IPS-NIHi7 (cell line): ENCODE results near the gene IP6K2.
"Not testable (repeated sequence)": the region's sequence is repeated elsewhere in the genome, so short reads cannot be mapped to it uniquely, and the experiment has no call there.

Source experiments
- DNase-seq: peaks from one replicate; pipeline ENCODE4 v3.0.0; 2012; ENCODE audit warnings: mixed read lengths; ENCODE audit errors: extremely low spot score

IP6K2 gene

DNA sequence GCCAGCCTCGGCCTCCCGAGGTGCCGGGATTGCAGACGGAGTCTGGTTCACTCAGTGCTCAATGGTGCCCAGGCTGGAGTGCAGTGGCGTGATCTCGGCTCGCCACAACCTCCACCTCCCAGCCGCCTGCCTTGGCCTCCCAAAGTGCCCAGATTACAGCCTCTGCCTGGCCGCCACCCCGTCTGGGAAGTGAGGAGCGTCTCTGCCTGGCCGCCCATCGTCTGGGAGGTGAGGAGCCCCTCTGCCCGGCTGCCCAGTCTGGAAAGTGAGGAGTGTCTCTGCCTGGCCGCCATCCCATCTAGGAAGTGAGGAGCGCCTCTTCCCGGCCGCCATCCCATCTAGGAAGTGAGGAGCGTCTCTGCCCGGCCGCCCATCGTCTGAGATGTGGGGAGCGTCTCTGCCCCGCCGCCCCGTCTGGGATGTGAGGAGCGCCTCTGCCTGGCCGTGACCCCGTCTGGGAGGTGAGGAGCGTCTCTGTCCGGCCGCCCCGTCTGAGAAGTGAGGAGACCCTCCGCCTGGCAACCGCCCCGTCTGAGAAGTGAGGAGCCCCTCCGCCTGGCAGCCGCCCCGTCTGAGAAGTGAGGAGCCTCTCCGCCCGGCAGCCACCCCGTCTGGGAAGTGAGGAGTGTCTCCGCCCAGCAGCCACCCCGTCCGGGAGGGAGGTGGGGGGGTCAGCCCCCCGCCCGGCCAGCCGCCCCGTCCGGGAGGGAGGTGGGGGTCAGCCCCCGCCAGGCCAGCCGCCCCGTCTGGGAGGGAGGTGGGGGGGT is 16.9 kb upstream of the IP6K2 start:
- not testable (repeated sequence) for DNase-seq

DNA sequence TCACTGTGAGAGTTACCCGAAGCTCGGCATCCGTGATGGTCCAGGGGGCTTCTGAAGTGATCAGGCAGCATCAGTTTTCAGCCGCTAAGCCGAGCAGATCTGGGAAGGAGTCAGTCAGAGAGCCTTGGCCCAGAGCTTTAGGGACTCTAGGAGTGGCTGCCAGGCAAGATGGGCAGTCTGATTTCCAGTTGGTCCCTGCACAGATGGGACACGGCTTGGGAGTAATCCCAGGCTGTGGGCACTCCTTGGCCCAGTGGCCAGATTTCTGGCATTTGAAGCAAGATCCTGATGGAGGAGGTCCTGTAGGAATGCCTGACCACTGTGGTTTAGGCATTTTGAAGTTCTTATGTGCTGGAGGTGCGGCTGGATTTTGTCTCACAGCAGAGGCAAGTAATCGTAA is 10.5 kb upstream of the IP6K2 start:
- DNase-seq: no peak

DNA sequence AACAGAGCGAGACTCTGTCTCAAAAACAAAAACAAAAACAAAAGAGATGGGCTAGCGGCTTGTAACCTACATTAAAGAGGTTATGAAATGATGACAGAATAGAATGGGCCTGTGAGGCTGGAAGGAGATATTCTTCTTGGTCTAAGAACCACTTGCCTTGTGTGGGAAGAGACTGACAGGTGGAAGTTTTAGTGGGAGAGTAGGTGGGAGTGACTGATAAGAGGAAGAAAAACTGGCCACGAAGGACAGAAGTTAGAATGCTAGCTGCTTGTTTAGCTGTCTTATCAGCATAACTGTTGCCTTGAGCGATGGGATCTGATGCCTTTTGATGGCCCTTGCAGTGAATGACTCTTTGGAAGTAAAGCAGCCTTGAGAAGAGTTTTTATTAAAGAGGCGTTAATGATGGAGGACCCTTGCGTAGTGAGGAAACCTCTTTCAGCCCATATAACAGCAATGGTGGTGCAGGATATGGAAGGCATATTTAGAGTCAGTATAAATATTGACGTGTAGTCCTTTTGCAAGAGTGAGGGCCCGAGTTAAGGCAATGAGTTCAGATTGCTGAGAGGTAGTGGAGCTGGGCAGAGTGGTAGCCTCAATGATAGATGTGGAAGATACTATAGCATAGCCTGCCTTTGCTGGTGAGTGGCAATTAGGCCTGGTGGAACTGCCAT is 8.3 kb upstream of the IP6K2 start:
- DNase-seq: not testable (repeated sequence)

DNA sequence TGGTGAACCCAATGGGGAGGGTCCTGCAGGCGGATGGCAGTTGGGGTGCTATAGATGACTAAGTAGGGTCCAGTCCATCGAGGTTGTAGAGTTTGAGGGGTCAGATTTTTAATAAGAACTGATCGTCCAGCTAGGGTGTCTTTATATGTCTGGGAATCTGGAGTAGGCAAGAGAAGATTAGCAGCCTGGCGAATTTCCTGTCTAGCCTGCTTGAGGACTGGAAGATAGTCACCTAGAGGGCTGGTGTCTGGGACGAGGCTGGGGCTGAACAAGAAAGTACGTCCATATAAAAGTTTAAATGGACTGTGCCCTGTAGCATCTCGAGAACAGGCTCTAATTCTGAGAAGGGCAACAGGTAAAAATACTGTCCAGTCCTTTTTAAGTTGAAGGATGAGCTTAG is 6.7 kb upstream of the IP6K2 start:
- no peak for DNase-seq

DNA sequence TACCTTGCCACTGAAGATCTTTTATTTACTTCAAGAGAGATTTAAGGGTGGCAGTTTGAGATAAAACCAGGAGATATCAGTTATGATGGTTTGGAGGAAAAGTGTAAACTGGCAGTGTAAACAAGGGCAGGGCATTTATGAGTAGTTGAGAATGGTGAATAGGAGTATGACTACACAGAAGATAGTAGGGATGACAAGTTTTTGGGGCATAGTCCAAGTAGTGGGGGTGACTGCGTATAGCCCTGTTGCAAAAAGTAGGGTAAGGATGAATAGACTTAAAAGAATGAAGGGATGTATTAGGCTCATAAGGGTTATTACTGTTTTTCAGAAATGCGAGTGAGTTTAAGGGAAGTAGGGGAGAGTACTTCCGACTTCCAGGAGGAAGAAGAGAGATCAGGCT is 6.3 kb upstream of the IP6K2 start:
- not testable (repeated sequence) for DNase-seq

DNA sequence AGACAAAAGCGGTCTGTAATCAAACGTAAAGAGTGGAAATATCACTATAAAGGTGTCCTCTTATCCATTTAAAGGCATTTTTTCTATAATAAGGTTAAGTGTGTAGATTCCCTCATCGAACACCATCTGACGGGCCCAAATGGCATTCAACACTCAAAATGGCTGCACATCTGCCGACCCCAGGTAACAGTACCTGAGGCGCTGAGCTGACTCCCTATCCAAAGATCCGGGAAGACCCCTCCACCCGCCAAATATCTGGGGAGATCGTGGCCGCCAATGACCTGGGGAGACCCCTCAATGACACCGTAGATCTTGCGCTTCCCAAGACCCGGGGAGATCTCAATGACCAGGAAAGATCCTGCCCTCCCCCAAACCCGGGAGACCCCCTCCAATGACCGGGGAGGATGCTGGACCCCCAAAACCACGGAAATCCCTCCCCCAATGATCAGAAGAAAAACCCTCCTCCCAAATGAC is 476 bp downstream of the IP6K2 start:
- DNase-seq: peak; percentile 31

DNA sequence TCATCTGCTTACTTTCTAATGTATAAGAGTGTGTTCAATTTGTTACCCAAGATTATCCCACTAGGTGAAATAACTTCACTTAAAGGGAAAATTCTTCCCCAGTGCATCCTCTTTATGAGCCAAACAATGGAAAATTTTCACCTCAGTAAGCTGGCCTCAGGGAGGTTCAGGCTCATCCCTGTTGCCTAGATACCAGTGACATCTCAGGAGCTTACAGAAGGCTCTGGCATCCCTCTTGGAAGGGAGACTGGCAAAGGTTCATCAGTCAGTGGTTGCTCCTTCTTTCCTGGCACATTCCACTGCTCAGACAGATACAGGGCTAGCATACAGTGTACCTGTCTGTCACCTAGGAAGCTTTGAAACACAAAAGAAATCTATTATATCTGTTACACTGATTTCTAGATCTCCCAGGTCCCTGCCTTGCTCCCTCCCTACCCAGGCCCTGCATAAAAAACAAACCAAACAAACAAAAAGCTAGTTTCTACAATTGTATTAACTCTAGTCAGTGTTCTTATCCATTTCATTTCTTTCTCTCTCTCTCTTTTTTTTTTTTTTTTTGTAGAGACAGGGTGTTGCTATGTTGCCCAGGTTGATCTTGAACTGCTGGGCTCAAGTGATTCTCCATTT is 1.7 kb downstream of the IP6K2 start:
- DNase-seq: no peak

DNA sequence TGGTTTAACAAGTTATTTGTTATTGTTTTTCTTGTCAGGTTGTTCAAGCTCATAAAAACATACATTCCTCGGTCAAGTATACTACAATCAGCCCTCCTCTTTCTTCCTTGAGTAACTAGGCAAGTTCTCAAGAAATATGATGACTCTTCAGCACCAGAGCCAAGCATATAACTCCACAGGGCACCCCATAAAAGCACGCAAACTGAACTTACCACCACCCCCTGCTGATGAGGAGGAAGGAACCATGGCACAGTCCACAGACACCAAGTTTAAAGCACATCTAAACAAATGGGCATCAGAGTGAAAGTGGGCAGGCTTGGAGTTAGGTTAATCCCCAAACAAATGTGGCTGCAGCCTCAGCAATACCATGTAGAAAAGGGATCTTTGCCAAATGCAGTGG is 5.3 kb downstream of the IP6K2 start:
- no peak for DNase-seq

DNA sequence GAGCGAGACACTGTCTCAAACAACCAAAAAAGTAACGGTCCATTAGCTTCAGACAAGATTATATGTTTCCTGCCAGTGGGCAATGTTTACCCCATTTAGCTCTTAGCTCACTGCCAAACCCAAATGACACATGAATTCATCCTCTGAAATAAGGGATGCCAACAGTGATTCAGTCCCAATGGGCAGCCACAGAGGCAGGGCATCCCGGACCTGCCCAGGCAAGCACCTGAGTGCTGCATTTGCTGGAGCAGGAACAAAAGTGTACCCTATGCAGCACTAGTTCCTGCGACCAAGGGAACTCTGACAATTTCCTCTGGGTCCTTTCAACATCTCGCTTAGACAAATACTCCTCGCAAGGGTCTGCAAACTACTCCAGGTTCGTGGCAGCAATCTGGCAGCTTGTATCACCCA is 8.0 kb downstream of the IP6K2 start:
- no peak for DNase-seq

DNA sequence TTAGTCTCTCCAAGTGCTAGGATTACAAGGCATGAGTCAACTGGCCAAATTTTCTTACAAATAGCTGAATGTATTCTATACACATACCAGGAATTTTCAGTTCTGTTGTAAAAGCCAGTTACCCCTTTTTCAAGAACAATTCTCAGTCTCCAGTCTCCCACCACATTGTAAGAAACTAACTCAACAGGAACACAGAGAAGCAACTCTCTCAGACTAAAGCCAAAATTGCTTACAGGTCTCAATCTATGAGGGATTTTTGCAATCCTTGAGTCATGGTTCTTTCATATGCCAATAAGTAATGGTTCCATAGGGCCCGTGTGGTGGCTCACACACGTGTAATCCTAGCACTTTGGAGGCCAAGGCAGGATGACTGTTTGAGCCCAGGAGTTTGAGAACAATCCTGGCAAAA is 8.5 kb downstream of the IP6K2 start:
- no peak for DNase-seq

DNA sequence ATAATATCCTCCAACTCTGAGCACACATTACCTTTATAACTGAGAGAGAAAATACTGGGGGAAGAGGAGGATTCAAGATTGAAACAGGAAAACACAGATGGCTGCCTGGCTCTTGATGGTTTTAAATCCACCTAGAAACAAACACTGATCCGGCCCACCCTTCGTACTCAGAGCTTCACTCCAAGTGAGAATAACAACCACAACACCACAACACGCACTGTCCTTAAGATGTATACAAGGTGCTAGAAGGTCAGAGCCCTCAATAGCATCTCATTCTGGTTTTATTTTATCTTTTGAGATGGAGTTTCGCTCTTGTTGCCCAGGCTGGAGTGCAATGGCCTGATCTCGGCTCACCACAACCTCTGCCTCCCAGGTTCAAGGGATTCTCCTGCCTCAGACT is 9.9 kb downstream of the IP6K2 start:
- no peak for DNase-seq

DNA sequence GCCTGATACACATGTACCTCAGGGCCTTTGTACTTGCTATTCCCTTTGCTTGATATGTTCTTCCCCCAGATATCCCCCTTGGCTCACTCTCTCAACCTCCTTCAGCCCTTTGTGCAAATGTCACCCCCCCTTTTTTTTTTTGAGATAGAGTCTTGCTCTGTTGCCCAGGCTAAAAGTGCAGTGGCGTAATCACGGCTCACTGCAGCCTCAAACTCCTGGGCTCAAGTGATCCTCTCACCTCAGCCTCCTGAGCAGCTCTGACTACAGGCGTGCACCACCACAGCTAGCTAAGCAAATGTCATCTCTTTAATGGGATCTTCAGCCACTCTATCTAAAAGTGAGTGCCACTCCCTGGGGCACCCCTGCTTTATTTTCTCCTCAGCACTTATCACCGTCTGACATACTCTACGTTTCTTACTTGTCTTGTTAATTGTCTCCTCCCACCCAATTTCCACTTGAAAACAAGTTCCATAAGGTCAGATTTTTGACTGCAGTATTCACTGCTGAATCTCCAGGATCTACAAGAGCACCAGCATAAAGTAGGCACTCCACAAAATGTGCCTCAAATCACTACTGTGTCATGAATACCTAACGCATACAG is 14.6 kb downstream of the IP6K2 start:
- DNase-seq: no peak

DNA sequence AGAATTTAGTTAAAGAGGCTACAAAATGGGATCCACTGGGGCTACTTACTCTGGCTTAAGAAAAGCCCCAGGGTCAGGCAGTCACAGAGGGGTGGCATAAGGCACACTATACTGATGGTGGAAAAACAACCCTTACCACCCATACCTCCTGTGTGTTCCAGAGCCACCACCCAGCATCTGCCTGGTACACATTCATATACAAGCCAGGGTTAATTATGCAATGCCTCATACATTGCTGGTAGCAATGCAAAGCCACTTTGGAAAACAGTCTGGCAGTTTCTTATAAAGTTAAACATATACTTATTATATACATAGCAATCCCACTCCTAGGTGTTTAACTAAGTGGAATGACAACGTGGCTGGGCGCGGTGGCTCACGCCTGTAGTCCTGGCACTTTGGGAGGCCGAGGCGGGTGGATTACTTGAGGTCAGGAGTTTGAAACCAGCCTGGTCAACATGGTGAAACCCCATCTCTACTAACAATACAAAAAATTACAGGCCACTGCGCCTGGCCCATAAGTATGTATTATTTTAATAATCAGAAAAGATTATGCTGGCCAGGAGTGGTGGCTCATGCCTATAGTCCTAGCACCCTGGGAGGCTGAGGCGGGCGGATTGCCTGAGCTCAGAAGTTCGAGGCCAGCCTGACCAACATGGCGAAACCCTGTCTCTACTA is 16.2 kb downstream of the IP6K2 start:
- no peak for DNase-seq

DNA sequence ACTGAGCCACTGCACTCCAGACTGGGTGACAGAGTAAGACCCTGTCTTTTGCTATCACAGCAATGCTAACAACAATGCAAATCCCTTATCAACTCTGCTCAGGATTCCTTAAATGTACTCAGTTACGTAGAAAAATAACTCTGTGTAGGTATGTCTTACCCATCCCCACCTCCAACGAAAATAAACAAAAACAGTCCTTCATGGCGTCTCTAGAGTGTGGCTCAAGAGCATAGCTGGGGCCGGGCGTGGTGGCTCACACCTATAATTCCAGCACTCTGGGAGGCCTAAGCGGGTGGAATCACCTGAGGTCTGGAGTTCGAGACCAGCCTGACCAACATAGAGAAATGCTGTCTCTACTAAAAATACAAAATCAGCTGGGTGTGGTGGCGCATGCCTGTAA is 18.1 kb downstream of the IP6K2 start:
- DNase-seq: no peak

DNA sequence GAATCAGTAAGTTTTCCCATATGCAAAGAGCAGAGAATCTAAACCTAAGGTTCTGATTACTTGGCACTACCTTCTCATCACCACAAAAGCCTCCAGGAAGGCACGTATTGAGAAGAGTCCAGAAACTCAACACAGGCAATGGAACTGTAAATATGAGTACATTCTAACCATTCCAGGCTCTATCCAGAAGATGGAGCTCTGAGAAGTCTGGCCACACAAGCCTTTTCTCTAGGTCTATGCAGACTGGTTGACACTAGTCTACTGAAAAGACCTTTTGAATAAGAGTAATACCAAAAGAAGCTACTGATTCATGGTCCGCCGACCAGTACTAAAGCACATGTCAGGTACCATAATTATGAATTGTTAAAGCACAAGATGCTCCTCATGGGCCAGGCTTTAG is 19.1 kb downstream of the IP6K2 start:
- DNase-seq: no peak

DNA sequence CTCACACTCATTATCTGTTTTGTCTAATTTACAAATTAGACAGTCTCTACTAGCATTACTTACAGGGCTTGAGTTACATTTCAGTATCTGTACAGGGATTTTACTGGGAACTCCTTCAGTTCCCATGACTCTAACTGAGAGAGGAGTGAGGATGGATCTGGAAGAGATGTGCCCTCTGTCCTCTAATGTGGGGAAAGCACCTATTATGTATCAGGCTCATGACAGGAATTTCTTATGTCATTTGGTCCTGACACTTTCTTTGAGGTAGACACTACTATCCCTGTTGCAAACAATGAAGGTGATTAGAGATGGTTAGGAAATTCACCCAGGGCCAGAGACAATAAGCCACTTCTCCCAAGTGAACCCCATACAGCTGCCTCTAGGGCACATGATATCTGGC is 20.4 kb downstream of the IP6K2 start:
- DNase-seq: no peak

DNA sequence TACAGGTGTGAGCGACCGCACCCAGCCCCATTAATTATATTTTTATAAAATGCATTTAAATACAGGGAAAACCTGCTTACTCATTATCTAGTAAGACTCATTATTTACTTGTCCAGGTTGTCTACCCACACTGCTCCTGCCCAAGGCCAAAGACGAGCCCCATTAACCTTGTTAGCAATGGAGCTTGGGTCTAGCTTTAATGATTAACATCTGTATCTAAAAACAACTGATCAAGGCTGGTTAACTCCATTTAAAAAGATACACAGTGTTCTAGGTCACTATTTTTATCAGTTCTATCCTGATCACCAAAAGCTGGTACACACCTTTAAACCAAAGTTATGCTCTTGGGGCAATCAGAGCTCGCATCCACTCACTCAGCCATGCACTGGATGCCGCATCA is 20.9 kb downstream of the IP6K2 start:
- no peak for DNase-seq

DNA sequence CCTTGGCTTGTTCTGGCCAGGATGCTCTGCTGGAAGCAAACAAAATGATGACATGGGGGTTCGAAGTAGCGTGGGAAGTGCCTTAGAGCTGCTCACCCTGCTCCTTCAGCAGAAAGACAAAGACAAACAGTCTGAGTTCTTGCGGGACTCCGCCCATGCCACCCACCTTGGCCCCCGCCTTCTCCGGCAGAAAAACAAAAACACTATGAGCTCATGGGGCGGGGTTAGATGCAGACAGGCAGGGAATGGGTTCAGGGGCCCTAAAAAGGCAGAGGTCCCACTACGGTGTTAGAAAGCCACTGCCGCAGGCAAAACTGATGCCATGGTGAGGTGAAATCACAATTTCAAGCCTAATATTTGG is 21.6 kb downstream of the IP6K2 start:
- peak; percentile 82 for DNase-seq

DNA sequence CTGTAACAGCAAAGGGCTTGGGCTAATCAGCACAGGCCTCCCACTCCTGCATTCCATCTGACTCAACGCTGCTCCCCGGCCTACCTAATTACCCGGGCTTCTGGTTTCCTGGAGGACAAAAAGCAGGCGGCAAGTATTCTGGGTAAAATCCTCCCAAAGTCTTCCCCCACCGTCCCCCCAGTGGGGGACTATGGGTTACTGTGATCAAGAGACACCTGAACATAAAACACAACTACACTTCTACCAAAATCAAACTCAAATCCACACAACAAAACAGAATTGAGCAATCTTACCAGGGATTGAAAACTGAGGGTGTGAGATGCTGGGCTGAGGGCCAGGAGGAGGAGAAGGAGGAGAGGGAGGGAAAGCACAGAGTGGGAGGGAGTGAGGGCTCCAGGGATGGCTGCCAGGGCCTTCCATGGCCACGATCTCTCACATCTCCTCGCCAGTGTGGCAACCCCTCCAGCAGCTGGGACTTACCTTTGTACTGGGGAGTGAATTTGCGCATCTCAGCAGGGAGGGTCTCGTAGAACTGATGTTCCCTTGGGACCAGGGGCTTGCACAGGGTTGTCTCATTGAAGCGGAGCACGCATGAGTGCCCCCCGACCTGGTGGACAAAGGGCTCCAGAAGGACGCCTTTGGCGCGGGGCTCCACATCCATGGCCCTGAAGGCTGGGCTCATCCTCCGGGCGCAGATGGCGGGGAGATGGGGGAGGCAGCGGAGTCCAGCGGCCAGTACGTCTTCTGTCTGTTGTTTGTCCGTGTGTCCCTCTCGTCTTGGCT is 22.2 kb downstream of the IP6K2 start:
- DNase-seq: no peak

DNA sequence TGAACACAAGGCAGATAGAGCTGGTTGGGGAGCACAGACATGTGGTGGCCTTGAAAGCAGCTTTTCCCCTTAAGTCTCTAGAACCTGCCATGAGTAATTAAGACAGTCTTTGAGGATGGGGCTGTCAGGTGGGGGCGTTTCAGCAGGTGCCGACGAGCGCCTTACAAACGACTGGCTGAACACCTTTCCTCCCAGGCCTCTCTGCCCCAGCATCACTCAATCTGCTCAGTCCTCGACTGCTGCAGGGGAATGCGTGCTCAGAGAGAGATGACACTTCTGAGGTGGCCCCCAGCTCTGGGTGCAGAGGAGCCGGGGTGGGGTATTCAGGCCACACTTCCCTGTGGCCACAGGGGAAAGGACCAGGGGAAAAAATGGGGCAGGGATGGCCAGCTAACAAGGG is 23.2 kb downstream of the IP6K2 start:
- no peak for DNase-seq

DNA sequence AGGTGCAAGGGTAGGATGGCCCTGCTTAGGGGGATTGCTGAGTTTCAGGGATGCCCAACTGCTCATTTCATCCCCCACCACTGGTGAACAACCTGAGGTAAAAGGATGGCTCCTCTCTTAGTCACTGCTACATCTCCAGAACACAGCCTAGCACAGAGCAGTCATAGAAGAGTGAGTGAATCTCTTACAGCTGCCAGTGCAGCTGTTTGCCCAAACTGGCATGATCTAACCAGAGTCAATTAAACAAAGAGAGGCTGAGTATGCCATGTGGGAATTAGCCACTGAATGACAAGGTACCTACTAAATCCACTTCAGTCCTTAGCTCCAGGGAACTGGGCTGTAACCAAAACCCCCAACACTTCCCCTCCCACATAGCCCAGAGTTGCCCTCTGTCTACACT is 24.5 kb downstream of the IP6K2 start:
- DNase-seq: no peak
